Measurements from ENCODE around the gene DLEC1. TPM values are rescaled to one million over a fixed set of nuclear protein-coding genes. Genes with fewer than 3 reads are reported as not detected.

The DLEC1 gene
- total and polyA plus RNA-seq, 9 of the 15 experiments (the other 6 are each of a cell fraction or from before 2014, with no cell fraction given): 0.07 to 0.08 TPM; not detected in 7

- H2AFZ ChIP-seq (ENCODE audit: low read depth, low read length): peak overlapping the region; percentile 71
- H4K20me1 ChIP-seq (replicated peaks; ENCODE audit: control insufficient read depth, insufficient read depth, low read length): no peaks in the 10 kb centered on the region
- H3K9ac ChIP-seq (ENCODE audit: insufficient read depth in 1 of 2, low read depth in 2 of 2, low read length in 2 of 2): no peak overlapping the region; a peak in 1 of 4 replicates
- intact Hi-C loops (cut with micrococcal nuclease) (no loop called here), in situ Hi-C loops (cut with MboI) (no loop called here)
- POLR2A ChIA-PET: interaction anchor here (0.6 to 1.4 kb wide), 7 partner anchors 10 to 124 kb away, joined by 3 to 7 read pairs (median 5); no protein-coding TSS in a partner anchor
- WGBS (ENCODE audit: insufficient coverage, low coverage, missing lambda C conversion rate): 36% methylated on average over 7 of the region's 7 CpGs
- peaks cover 22% of the 10 kb centered on the region for H3K79me2 ChIP-seq (ENCODE audit: control insufficient read depth, insufficient read depth, low read length)
- H3K4me1 ChIP-seq (replicated peaks in 1 of 2; ENCODE audit: control insufficient read depth in 2 of 2, insufficient read depth in 2 of 2, low read length in 2 of 2): peaks cover 61% of the 10 kb centered on the region in 2 experiments
- H3K4me2 ChIP-seq (ENCODE audit: insufficient read depth, low read length): peak overlapping the region; percentile 54; the same call in 1 of the 2 replicates
- no peak overlapping the region for H3K4me3 ChIP-seq
- peak; percentile 50 for ATAC-seq
- no peaks in the 10 kb centered on the region for H3K27me3 ChIP-seq (ENCODE audit: control insufficient read depth in 2 of 2, insufficient read depth in 2 of 2, low read length in 2 of 2)
- FAIRE-seq: peak; percentile 98
- peak; percentile 69 to 95 (median 78) for DNase-seq (ENCODE audit: extremely low read depth in 1 of 4, low spot score in 3 of 4)
- no peaks in the 10 kb centered on the region for H3K9me3 ChIP-seq (replicated peaks; ENCODE audit: control insufficient read depth, insufficient read depth, low read depth, low read length)
- CTCF ChIA-PET (ENCODE audit: low intra/inter-chr PET ratio): interaction anchor here (1.2 to 2.4 kb wide), 2 partner anchors 16 to 22 kb away, joined by 4 to 16 read pairs; no protein-coding TSS in a partner anchor
- peak overlapping the region; percentile 27; the same call in 2 of the 3 replicates for H3K27ac ChIP-seq (ENCODE audit: extremely low read depth, low read depth, low read length)
- BruUV-seq (replicated peaks): no TSS peak
- peaks cover 5% of the 10 kb centered on the region for H3K9me1 ChIP-seq (ENCODE audit: control insufficient read depth, insufficient read depth, low read length)
- peaks cover 53% of the 10 kb centered on the region for H3K36me3 ChIP-seq (ENCODE audit: control insufficient read depth, insufficient read depth, low read length)
- TF ChIP-seq PCBP2 (IDR thresholded peaks at IDR 0.05; ENCODE audit: low read depth, low read length, poor library complexity, severe bottlenecking) (no peak), ZNF584 (CRISPR knock-in tag; IDR thresholded peaks at IDR 0.05; ENCODE audit: low read depth) (no peak), ZBTB17 (CRISPR knock-in tag; IDR thresholded peaks at IDR 0.05) (peak; percentile 66; the same call in 1 of the 2 replicates), RHOXF2B (CRISPR knock-in tag; conservative IDR thresholded peaks at IDR 0.05) (no peak), SAFB2 (IDR thresholded peaks at IDR 0.05; ENCODE audit: borderline replicate concordance, low read depth, low read length, severe bottlenecking) (no peak), DPF2 (IDR thresholded peaks at IDR 0.05) (peak; percentile 79), MNT (conservative IDR thresholded peaks at IDR 0.05) (peak; percentile 94 to 95), MLX (CRISPR knock-in tag; conservative IDR thresholded peaks at IDR 0.05) (0 out of 4 replicates have a peak, but pooled peaks of 1 of the 2 experiments have one; percentile 56), LEF1 (IDR thresholded peaks at IDR 0.05) (peak; percentile 87), SMAD2 (IDR thresholded peaks at IDR 0.05; ENCODE audit: low read depth, low read length) (no peak), ILK (tag; IDR thresholded peaks at IDR 0.05; ENCODE audit: borderline replicate concordance, low read depth) (no peak), ZNF224 (CRISPR knock-in tag; IDR thresholded peaks at IDR 0.05) (no peak), TAF1 (IDR thresholded peaks at IDR 0.05; ENCODE audit: control insufficient read depth, extremely low read depth, insufficient read depth, low read length, severe bottlenecking) (no peak), CSDE1 (IDR thresholded peaks at IDR 0.05) (0 out of 4 replicates have a peak, but pooled peaks of 1 of the 2 experiments have one; percentile 30), ARID3A (IDR thresholded peaks at IDR 0.05; ENCODE audit: borderline replicate concordance, low read depth, low read length) (no peak), ZBTB5 (IDR thresholded peaks at IDR 0.05) (no peak)
Observed at GRCh38 chr3:37996785-37997301, 42.2 kb upstream of the DLEC1 start.
